Measurements from ENCODE around the gene PIP5K1B. TPM values are rescaled to one million over a fixed set of nuclear protein-coding genes. Genes with fewer than 3 reads are reported as not detected.
A peak's percentile ranks its signal among the peaks of the same experiment; 100 is the strongest.

Gene PIP5K1B
- total and polyA plus RNA-seq, 2 of the 13 experiments (the other 11 are each of a cell fraction or from before 2014, with no cell fraction given), result 15.8 to 17.5 TPM

DNA sequence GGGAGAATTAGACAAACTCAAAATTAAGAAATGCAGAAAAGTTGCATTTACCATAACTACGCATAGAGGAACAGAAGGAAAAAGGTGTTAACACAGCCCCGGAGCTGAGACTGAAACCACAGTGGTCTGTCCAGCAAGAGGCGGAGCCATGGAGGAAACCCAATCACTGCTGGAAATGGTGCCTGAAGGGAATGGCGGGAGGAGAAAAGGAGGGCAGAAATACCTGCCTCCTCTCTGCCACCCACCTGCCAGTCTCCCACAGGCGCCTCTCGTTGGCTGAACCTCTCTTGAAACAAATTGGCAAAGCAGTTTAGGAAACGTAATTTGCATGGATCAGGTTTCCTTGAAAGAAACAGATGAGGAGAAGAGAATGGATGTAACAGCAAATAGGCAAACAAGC lies 318.6 kb downstream of the PIP5K1B start:
- Histone ChIP-seq H3K9ac (ENCODE audit: insufficient read depth, low read depth, low read length) (no peak overlapping the region), H3K36me3 (replicated peaks in 1 of 2; ENCODE audit: control insufficient read depth in 1 of 2, insufficient read depth in 2 of 2, low read length in 2 of 2) (no peaks in the 10 kb centered on the region), H3K27me3 (ENCODE audit: control insufficient read depth in 1 of 2, insufficient read depth in 2 of 2, low read length in 2 of 2) (no peaks in the 10 kb centered on the region; a peak in 1 of 5 replicates), H3K27ac (ENCODE audit: extremely low read length, insufficient read depth, low read length) (no peak overlapping the region), H3K4me1 (ENCODE audit: insufficient read depth, low read length) (peaks cover 19% of the 10 kb centered on the region), H4K20me1 (ENCODE audit: insufficient read depth, low read length) (no peaks in the 10 kb centered on the region), H3K9me3 (ENCODE audit: low read length) (no peaks in the 10 kb centered on the region), H3K4me2 (ENCODE audit: low read depth, low read length) (peak overlapping the region; percentile 57), H3K79me2 (ENCODE audit: insufficient read depth, low read length) (no peaks in the 10 kb centered on the region), H2AFZ (ENCODE audit: low read length) (no peak overlapping the region), H3K4me3 (replicated peaks in 1 of 3; ENCODE audit: insufficient read depth in 1 of 3, low read depth in 2 of 3, low read length in 3 of 3) (no peak overlapping the region; a peak in 1 of 6 replicates)
- WGBS (ENCODE audit: low lambda C conversion rate), result 32% methylated on average over 7 of the region's 7 CpGs
- CTCF ChIA-PET (ENCODE audit: low intra/inter-chr PET ratio, low total read pairs), result no interaction called here
- no TSS peak for BruUV-seq (replicated peaks)
- DNase-seq (ENCODE audit: low spot score), result no peak
- POLR2A ChIA-PET, result no interaction called here
- TF ChIP-seq, protein P1, sequence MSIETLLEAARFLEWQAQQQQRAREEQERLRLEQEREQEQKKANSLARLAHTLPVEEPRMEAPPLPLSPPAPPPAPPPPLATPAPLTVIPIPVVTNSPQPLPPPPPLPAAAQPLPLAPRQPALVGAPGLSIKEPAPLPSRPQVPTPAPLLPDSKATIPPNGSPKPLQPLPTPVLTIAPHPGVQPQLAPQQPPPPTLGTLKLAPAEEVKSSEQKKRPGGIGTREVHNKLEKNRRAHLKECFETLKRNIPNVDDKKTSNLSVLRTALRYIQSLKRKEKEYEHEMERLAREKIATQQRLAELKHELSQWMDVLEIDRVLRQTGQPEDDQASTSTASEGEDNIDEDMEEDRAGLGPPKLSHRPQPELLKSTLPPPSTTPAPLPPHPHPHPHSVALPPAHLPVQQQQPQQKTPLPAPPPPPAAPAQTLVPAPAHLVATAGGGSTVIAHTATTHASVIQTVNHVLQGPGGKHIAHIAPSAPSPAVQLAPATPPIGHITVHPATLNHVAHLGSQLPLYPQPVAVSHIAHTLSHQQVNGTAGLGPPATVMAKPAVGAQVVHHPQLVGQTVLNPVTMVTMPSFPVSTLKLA (IDR thresholded peaks at IDR 0.05), result no peak
- TF ChIP-seq, protein P2, sequence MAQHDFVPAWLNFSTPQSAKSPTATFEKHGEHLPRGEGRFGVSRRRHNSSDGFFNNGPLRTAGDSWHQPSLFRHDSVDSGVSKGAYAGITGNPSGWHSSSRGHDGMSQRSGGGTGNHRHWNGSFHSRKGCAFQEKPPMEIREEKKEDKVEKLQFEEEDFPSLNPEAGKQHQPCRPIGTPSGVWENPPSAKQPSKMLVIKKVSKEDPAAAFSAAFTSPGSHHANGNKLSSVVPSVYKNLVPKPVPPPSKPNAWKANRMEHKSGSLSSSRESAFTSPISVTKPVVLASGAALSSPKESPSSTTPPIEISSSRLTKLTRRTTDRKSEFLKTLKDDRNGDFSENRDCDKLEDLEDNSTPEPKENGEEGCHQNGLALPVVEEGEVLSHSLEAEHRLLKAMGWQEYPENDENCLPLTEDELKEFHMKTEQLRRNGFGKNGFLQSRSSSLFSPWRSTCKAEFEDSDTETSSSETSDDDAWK (CRISPR knock-in tag; IDR thresholded peaks at IDR 0.05), result no peak
- TF ChIP-seq ZNF607 (CRISPR knock-in tag; IDR thresholded peaks at IDR 0.05; ENCODE audit: borderline replicate concordance), result no peak
- TF ChIP-seq ZIK1 (CRISPR knock-in tag; IDR thresholded peaks at IDR 0.05; ENCODE audit: borderline replicate concordance, low read depth), result no peak
- TF ChIP-seq RFXANK (CRISPR knock-in tag; IDR thresholded peaks at IDR 0.05), result no peak
- TF ChIP-seq ZNF205 (CRISPR knock-in tag; IDR thresholded peaks at IDR 0.05), result no peak
- TF ChIP-seq CHCHD3 (CRISPR knock-in tag; IDR thresholded peaks at IDR 0.05), result no peak
- no peak for TF ChIP-seq ZNF598 (CRISPR knock-in tag; IDR thresholded peaks at IDR 0.05; ENCODE audit: borderline replicate concordance)
- no peak for TF ChIP-seq ZBTB42 (CRISPR knock-in tag; IDR thresholded peaks at IDR 0.05)
- in situ Hi-C loops (cut with HindIII; ENCODE audit: extremely low pct_ligation_motif_present, low pct_unique_long_range_greater_than_20kb), result no loop called here
- peak; percentile 32; the same call in 2 of the 3 replicates for ATAC-seq
- FAIRE-seq, result no peak
- intact Hi-C loops (cut with micrococcal nuclease; ENCODE audit: unreplicated experiment), result loop anchor here (10.0 kb wide), 1 partner anchor 319 kb away; the partner anchor contains the start of gene PIP5K1B
